CD8-positive, alpha-beta memory T cell (primary cell): ENCODE results near the gene CLIC1. TPM values are rescaled to one million over a fixed set of nuclear protein-coding genes. Genes with fewer than 3 reads are reported as not detected.

Experiments
- CTCF ChIA-PET: fragments of 350-600 bp; sonication (Branson Sonifier 250); formaldehyde crosslinking; loops from one replicate; lab custom pipeline; 2021; ENCODE audit warnings: antibody characterized with exemption; lab: Charles Lee
- POLR2A ChIA-PET: fragments of 350-600 bp; sonication (Branson Sonifier 250); formaldehyde crosslinking; loops from one replicate; lab custom pipeline; 2021; ENCODE audit warnings: antibody characterized with exemption; lab: Charles Lee
- DNase-seq, 5 donors: peaks; one replicate each; pipeline versions ENCODE4 v3.0.0 to v3.0.0-alpha.2; 2020 to 2022; ENCODE audit warnings: mixed read lengths in 1 of 5
- H3K27ac ChIP-seq: one replicate; pipeline ENCODE4 v1.7.0; 2013; ENCODE audit warnings: low read depth, mild to moderate bottlenecking, low read length, moderate library complexity
- H3K27me3 ChIP-seq: 2 replicates; pipeline ENCODE4 v1.7.0; 2013; ENCODE audit warnings: low read length, mild to moderate bottlenecking; ENCODE audit not compliant: insufficient read depth, poor library complexity, severe bottlenecking
- H3K36me3 ChIP-seq: 2 replicates; pipeline ENCODE4 v1.7.0; 2013; ENCODE audit warnings: mild to moderate bottlenecking, low read length, moderate library complexity; ENCODE audit not compliant: insufficient read depth
- H3K4me1 ChIP-seq: 2 replicates; pipeline ENCODE4 v1.7.0; 2013; ENCODE audit warnings: mild to moderate bottlenecking, low read length, moderate library complexity; ENCODE audit not compliant: insufficient read depth
- H3K4me3 ChIP-seq: 2 replicates; pipeline ENCODE4 v1.7.0; 2013; ENCODE audit warnings: mild to moderate bottlenecking, low read length
- H3K9me3 ChIP-seq: 2 replicates; pipeline ENCODE4 v1.7.0; 2013; ENCODE audit warnings: mild to moderate bottlenecking, low read length
- H3K27ac Mint-ChIP-seq, 8 donors: one replicate each; pipeline ENCODE4 v1.8.0; 2020 to 2021; ENCODE audit warnings: mixed read lengths in 8 of 8, mild to moderate bottlenecking in 6 of 8, inconsistent platforms in 3 of 8, moderate library complexity in 3 of 8
- H3K27me3 Mint-ChIP-seq, 2 donors: one replicate each; pipeline ENCODE4 v1.8.0; 2020 to 2021; ENCODE audit warnings: mixed read lengths in 2 of 2, mild to moderate bottlenecking in 1 of 2, moderate library complexity in 1 of 2
- H3K36me3 Mint-ChIP-seq, 3 donors: one replicate each; pipeline ENCODE4 v1.8.0; 2020 to 2021; ENCODE audit warnings: mixed read lengths in 3 of 3, inconsistent platforms in 1 of 3, mild to moderate bottlenecking in 1 of 3
- H3K4me1 Mint-ChIP-seq, 3 donors: one replicate each; pipeline ENCODE4 v1.8.0; 2020 to 2021; ENCODE audit warnings: mixed read lengths in 3 of 3, inconsistent platforms in 1 of 3, mild to moderate bottlenecking in 1 of 3
- H3K4me3 Mint-ChIP-seq, 7 donors: one replicate each; pipeline ENCODE4 v1.8.0; 2020 to 2021; ENCODE audit warnings: mixed read lengths in 7 of 7, mild to moderate bottlenecking in 6 of 7, moderate library complexity in 4 of 7, inconsistent platforms in 2 of 7
- H3K9me3 Mint-ChIP-seq, 5 donors: one replicate each; pipeline ENCODE4 v1.8.0; 2020 to 2022; ENCODE audit warnings: mixed read lengths in 5 of 5, mild to moderate bottlenecking in 3 of 5, moderate library complexity in 2 of 5, inconsistent platforms in 1 of 5
- polyA plus RNA-seq: library from polyadenylated mRNA; unstranded; fragments of 300-500 nt; fragmentation: Illumina TruSeq; gene quantifications from one replicate; pipeline ENCODE4 v1.2.3, GENCODE V29; 2021
- total RNA-seq, 2 experiments: library from RNA; stranded (reverse); gene quantifications; one replicate each; pipeline ENCODE4 v1.2.3, GENCODE V29; 2021

The CLIC1 gene
- total and polyA plus RNA-seq, 3 experiments from 2014 or later, result 377 to 657 (median 377) TPM

DNA sequence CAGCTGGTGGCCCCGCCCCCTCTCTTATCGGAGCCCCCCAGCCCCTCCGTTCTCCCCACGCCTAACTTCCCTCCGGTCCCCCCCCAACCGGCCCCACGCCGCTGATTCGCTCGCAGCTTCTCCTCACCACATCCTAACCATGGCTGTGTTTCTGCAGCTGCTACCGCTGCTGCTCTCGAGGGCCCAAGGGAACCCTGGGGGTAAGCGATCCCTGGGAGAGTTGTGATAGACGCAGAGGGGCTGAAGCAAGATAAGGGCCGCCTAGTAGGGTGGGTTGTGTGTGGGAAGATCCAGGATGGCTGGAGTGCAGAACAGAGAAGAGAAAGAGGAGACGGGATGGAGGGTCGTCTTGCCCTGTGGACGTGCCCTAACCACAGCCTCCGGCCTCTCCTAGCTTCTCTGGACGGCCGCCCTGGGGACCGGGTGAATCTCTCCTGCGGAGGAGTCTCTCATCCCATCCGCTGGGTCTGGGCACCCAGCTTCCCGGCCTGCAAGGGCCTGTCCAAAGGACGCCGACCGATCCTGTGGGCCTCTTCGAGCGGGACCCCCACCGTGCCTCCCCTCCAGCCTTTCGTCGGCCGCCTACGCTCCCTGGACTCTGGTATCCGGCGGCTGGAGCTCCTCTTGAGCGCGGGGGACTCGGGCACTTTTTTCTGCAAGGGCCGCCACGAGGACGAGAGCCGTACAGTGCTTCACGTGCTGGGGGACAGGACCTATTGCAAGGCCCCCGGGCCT, 12.9 kb downstream of the CLIC1 start, which contains the start of gene MPIG6B:
TSS of gene MPIG6B (plus strand) at position 129 of the 735 bp plus-strand sequence. CDS start at position 140, 11 bp downstream.
- DNase-seq, result no peak
- Histone ChIP-seq H3K27me3 (no peaks in the 10 kb centered on the region), H3K4me1 (peaks cover 17% of the 10 kb centered on the region), H3K27ac (no peak within 1 kb of the TSS), H3K4me3 (no peak within 1 kb of the TSS), H3K36me3 (peaks cover 4% of the 10 kb centered on the region), H3K9me3 (no peaks in the 10 kb centered on the region)
- H3K27me3 Mint-ChIP-seq, result peaks cover 0 to 2% of the 10 kb centered on the region in 2 donors
- ChIA-PET CTCF (interaction anchor here (0.9 to 1.3 kb wide), 5 partner anchors 16 to 172 kb away, joined by 3 to 4 read pairs (median 3); partner anchors contain the start of gene MSH5), POLR2A (interaction anchor here (0.6 to 0.7 kb wide), 2 partner anchors 112 to 146 kb away, joined by 3 to 4 read pairs; no protein-coding TSS in a partner anchor)
- peaks cover 0 to 10% (median 2%) of the 10 kb centered on the region in 3 donors for H3K36me3 Mint-ChIP-seq
- H3K4me1 Mint-ChIP-seq, result peaks cover 10 to 15% (median 13%) of the 10 kb centered on the region in 3 donors
- H3K27ac Mint-ChIP-seq, result peak within 1 kb of the TSS in 3 of 8 donors; percentile 20 to 64 (median 46)
- H3K9me3 Mint-ChIP-seq, result no peaks in the 10 kb centered on the region
- no peak within 1 kb of the TSS for H3K4me3 Mint-ChIP-seq

DNA sequence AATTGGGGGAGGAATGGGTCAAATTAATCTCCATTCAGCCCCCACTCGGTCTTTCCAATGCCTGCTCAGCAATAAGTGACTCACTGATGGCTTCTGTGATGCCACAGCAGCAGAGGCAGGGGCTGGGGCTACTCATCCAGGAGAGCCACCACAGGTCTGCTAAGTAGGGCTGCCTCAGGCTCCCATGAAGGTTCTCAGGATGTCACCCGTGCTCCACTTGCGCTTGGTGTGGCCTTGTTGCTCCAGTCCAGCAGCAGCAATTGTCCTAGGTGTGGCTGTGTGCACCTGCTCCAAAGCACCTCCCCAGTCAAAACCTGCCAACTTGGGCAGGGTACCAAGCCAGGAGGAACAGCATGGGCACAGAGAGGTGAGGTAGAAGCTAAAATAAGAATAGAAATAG, 14.2 kb downstream of the CLIC1 start:
- no peak for DNase-seq
- Mint-ChIP-seq H3K9me3 (no peaks in the 10 kb centered on the region), H3K27me3 (peaks cover 0 to 2% of the 10 kb centered on the region in 2 donors), H3K36me3 (peaks cover 0 to 6% (median 2%) of the 10 kb centered on the region in 3 donors), H3K27ac (peak overlapping the region in 1 of 8 donors; percentile 47), H3K4me3 (no peak overlapping the region), H3K4me1 (peaks cover 4 to 9% (median 6%) of the 10 kb centered on the region in 3 donors)
- ChIA-PET POLR2A (no interaction called here), CTCF (no interaction called here)
- H3K36me3 ChIP-seq, result peaks cover under 1% of the 10 kb centered on the region
- H3K27ac ChIP-seq, result no peak overlapping the region
- no peaks in the 10 kb centered on the region for H3K9me3 ChIP-seq
- no peaks in the 10 kb centered on the region for H3K27me3 ChIP-seq
- H3K4me3 ChIP-seq, result no peak overlapping the region
- H3K4me1 ChIP-seq, result peaks cover 7% of the 10 kb centered on the region

DNA sequence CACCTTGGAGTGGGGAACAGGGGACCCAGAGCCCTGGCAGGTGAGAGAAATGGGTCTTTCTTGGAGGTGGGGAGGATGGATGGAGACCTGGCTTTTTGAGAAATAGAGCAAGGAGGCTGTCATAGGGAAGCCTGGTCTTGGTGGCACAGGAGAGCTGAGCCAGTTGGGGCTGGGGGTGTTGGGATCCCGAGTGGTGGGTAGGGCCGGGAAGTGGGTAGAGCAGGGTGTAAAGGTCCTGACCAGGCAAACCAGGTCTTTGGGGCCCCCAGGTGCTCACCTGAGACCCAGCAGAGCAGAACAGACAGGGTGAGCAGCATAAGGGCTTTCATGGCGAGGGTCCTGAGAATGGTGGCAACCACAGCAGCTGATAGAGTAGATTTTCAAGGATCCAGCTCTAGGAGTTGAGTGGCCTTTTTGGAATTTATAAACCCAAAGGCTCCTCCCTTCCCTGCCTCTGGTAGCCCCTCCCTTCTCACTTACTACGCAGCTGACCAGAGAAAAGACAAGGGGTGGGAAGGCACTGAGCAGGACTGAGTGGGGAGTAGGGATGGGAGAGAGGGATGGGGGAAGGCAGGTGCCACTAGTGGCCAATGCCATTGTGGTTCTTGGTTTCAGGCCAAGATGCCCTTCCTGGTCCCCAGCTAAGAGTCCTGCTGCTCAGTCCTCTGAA, 14.8 kb downstream of the CLIC1 start, which contains the start of gene LY6G6C:
TSS of gene LY6G6C (minus strand) at position 396 of the 670 bp plus-strand sequence. CDS start at position 329, 67 bp downstream.
- peak in 1 of 5 donors; percentile 30 for DNase-seq
- POLR2A ChIA-PET, result no interaction called here
- Mint-ChIP-seq H3K27ac (peak within 1 kb of the TSS in 1 of 8 donors; percentile 80), H3K4me3 (peak within 1 kb of the TSS in 1 of 7 donors; percentile 41), H3K4me1 (peaks cover 4 to 9% (median 6%) of the 10 kb centered on the region in 3 donors), H3K36me3 (peaks cover 0 to 5% (median 0%) of the 10 kb centered on the region in 3 donors), H3K9me3 (no peaks in the 10 kb centered on the region), H3K27me3 (peaks cover 0 to 2% of the 10 kb centered on the region in 2 donors)
- Histone ChIP-seq H3K4me1 (peaks cover 4% of the 10 kb centered on the region), H3K36me3 (no peaks in the 10 kb centered on the region), H3K27ac (no peak within 1 kb of the TSS), H3K27me3 (no peaks in the 10 kb centered on the region), H3K9me3 (no peaks in the 10 kb centered on the region), H3K4me3 (no peak within 1 kb of the TSS)
- CTCF ChIA-PET, result no interaction called here

DNA sequence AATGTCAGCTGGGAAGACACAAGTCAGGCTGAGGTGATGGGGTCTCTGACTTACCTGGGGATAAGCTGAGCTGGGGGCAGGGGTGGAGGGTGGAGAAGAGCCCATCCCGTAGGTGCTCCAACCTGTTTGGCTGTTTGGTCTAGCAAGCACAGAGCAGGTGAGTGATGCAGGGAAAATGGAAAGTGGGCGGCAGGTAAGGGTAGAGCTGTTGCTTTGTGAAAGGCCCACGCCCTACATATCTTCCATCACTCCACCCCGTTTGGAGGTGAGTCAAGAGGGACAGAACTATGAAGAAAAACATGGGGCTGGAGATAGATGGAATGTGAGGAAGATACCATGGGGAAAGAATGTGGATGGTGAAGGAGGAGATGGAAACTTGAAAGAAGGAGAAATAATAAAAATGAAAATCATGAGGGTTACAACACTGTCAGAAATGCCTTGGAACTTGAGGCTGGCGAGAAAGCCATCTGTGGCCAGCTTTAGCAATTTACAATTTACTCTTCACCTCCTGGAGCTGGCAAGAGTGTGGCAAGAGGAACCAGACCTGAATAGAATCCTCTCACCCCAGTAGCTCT, 16.0 kb downstream of the CLIC1 start:
- H3K27me3 Mint-ChIP-seq, result peaks cover 0 to 2% of the 10 kb centered on the region in 2 donors
- H3K9me3 ChIP-seq, result no peaks in the 10 kb centered on the region
- H3K27me3 ChIP-seq, result no peaks in the 10 kb centered on the region
- H3K4me3 ChIP-seq, result no peak overlapping the region
- no peak overlapping the region for H3K4me3 Mint-ChIP-seq
- no peaks in the 10 kb centered on the region for H3K36me3 ChIP-seq
- H3K27ac ChIP-seq, result no peak overlapping the region
- no peaks in the 10 kb centered on the region for H3K4me1 ChIP-seq
- CTCF ChIA-PET, result interaction anchor here (0.9 kb wide), 1 partner anchor 140 kb away, joined by 3 read pairs; no protein-coding TSS in a partner anchor
- no peaks in the 10 kb centered on the region for H3K36me3 Mint-ChIP-seq
- POLR2A ChIA-PET, result no interaction called here
- peaks cover 0 to 9% (median 2%) of the 10 kb centered on the region in 3 donors for H3K4me1 Mint-ChIP-seq
- peak overlapping the region in 1 of 8 donors; percentile 38 for H3K27ac Mint-ChIP-seq
- H3K9me3 Mint-ChIP-seq, result no peaks in the 10 kb centered on the region
- DNase-seq, result no peak

DNA sequence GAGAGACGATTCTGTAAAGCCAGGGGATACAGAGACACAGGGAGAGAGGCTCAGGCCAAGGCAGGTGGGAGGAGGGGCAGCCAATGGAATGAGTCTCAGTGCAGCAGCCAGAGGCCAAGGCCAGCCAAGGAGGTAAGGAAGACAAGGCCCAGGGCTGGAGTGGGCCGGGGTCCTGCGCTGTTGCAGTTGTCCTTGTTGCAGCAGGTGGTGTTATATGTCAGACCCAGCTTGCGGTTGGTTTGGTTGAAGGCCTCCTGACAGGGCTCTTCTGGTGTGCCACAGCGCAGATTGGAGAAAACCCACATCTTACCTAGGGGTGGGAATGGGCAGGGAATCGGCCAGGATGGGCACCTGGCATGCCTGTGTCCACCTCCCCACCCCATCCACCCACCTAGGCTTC, 17.3 kb downstream of the CLIC1 start:
- ChIA-PET POLR2A (no interaction called here), CTCF (no interaction called here)
- Histone ChIP-seq H3K4me1 (no peaks in the 10 kb centered on the region), H3K27me3 (no peaks in the 10 kb centered on the region), H3K9me3 (no peaks in the 10 kb centered on the region), H3K4me3 (no peak overlapping the region), H3K27ac (no peak overlapping the region), H3K36me3 (no peaks in the 10 kb centered on the region)
- Mint-ChIP-seq H3K4me3 (no peak overlapping the region), H3K4me1 (peaks cover 0 to 5% (median 2%) of the 10 kb centered on the region in 3 donors), H3K36me3 (no peaks in the 10 kb centered on the region), H3K27me3 (peaks cover 0 to 2% of the 10 kb centered on the region in 2 donors), H3K27ac (no peak overlapping the region), H3K9me3 (no peaks in the 10 kb centered on the region)
- DNase-seq, result no peak

DNA sequence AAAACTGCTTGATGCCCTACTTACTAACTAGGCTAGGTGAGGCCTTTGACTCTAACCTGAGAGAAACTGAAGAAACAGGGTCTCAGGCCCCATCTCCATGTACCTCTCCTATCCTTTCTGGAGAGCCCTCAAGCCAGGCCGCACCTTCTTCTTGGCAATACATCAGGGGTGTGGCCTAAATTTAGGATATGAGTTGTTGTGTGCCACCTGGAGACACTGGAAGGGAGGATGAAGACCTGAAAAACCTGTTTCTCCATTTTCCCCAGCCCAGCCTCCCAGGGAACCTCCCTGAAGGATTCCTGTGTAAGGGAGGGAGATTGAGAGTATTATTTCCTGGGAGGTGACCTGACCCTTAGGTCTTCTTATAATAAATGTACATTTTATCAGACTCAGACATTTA, 18.1 kb downstream of the CLIC1 start:
- no peaks in the 10 kb centered on the region for H3K4me1 ChIP-seq
- no peak overlapping the region for H3K4me3 Mint-ChIP-seq
- peaks cover 0 to 2% of the 10 kb centered on the region in 2 donors for H3K27me3 Mint-ChIP-seq
- CTCF ChIA-PET, result no interaction called here
- POLR2A ChIA-PET, result no interaction called here
- DNase-seq, result no peak
- no peak overlapping the region for H3K27ac ChIP-seq
- peaks cover 0 to 2% (median under 1%) of the 10 kb centered on the region in 3 donors for H3K4me1 Mint-ChIP-seq
- H3K27me3 ChIP-seq, result no peaks in the 10 kb centered on the region
- H3K36me3 Mint-ChIP-seq, result no peaks in the 10 kb centered on the region
- H3K27ac Mint-ChIP-seq, result no peak overlapping the region
- H3K36me3 ChIP-seq, result no peaks in the 10 kb centered on the region
- no peaks in the 10 kb centered on the region for H3K9me3 ChIP-seq
- H3K4me3 ChIP-seq, result no peak overlapping the region
- H3K9me3 Mint-ChIP-seq, result no peaks in the 10 kb centered on the region

DNA sequence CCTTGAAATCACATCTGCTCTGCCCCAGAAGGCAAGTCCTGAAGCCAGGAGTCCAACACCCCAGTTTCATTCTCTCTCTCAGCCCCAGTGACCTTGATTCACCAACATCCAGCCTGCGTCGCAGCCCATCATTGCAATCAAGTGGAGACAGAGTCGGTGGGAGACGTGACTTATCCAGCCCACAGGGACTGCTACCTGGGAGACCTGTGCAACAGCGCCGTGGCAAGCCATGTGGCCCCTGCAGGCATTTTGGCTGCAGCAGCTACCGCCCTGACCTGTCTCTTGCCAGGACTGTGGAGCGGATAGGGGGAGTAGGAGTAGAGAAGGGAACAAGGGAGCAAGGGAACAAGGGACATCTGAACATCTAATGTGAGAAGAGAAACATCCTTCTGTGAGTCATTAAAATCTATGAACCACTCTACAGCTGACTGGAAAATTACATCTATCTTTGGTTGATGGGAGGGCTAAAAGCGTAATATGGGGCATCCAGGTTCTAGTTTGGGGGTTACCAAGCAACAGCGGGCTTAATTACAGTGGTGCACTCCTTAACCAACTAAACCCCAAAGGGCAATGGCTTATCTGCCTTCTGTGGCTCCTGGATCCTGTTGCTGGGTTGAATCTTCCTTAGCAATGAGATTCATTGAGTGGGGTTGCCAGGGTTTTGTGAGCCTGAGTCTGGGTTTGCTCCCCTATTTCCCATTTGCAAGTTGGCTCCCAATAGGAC, 18.7 kb downstream of the CLIC1 start:
- Mint-ChIP-seq H3K4me1 (no peaks in the 10 kb centered on the region), H3K27me3 (peaks cover 0 to 2% of the 10 kb centered on the region in 2 donors), H3K27ac (no peak overlapping the region), H3K4me3 (no peak overlapping the region), H3K36me3 (no peaks in the 10 kb centered on the region), H3K9me3 (no peaks in the 10 kb centered on the region)
- Histone ChIP-seq H3K36me3 (no peaks in the 10 kb centered on the region), H3K9me3 (no peaks in the 10 kb centered on the region), H3K27ac (no peak overlapping the region), H3K27me3 (no peaks in the 10 kb centered on the region), H3K4me1 (no peaks in the 10 kb centered on the region), H3K4me3 (no peak overlapping the region)
- no peak for DNase-seq
- ChIA-PET POLR2A (interaction anchor here (0.6 kb wide), 1 partner anchor 21 kb away, joined by 6 read pairs; no protein-coding TSS in a partner anchor), CTCF (no interaction called here)
